Tibial nerve (tissue), 4 donors: ENCODE results near the gene GNA12. TPM values are rescaled to one million over a fixed set of nuclear protein-coding genes. Genes with fewer than 3 reads are reported as not detected.

Source experiments
- DNase-seq, 2 donors: peaks; one replicate each; pipeline ENCODE4 v3.0.0-alpha.2; 2019; ENCODE audit warnings: low spot score in 2 of 2
- H3K27ac ChIP-seq, 4 donors: fragments of 200-600 bp; sonication (generic) in 3 of 4; one replicate each; pipeline ENCODE4 v1.5.1; 2017 to 2019; ENCODE audit warnings: mild to moderate bottlenecking in 1 of 4
- H3K27me3 ChIP-seq, 2 donors: fragments of 200-600 bp; sonication (generic) in 1 of 2; one replicate each; pipeline versions ENCODE4 v1.5.1 to v1.6.0; 2017 to 2019
- H3K36me3 ChIP-seq, 3 donors: fragments of 200-600 bp; sonication (generic); one replicate each; pipeline ENCODE4 v1.5.1; 2018 to 2019
- H3K4me1 ChIP-seq, 4 donors: fragments of 200-600 bp; sonication (generic) in 3 of 4; one replicate each; pipeline ENCODE4 v1.5.1; 2017 to 2019
- H3K4me3 ChIP-seq, 4 donors: fragments of 200-600 bp; sonication (generic) in 3 of 4; one replicate each; pipeline ENCODE4 v1.5.1; 2017 to 2019; ENCODE audit warnings: mild to moderate bottlenecking in 1 of 4, moderate library complexity in 1 of 4
- H3K9me3 ChIP-seq, 4 donors: fragments of 200-600 bp; sonication (generic) in 3 of 4; one replicate each; pipeline ENCODE4 v1.5.1; 2017 to 2019
- EP300 ChIP-seq, 2 donors: sonication (generic); formaldehyde crosslinking; IDR thresholded peaks; one replicate each; pipeline ENCODE4 v1.6.1; 2017; ENCODE audit warnings: antibody characterized with exemption in 2 of 2, mild to moderate bottlenecking in 1 of 2
- POLR2A ChIP-seq, 2 donors: fragments of 450-650 bp; IDR thresholded peaks; one replicate each; pipeline ENCODE4 v1.6.1; 2017; ENCODE audit warnings: antibody characterized with exemption in 2 of 2, mild to moderate bottlenecking in 2 of 2, moderate library complexity in 2 of 2
- WGBS, 2 donors: methylation state at CpG; one replicate each; pipeline ENCODE4 v1.1.5; 2018; 5-methylcytosine and 5-hydroxymethylcytosine counted together
- total RNA-seq, 4 donors: library from RNA; depleted of rRNA; stranded (reverse); fragments of >200 nt; gene quantifications; one replicate each; pipeline ENCODE4 v1.1.0, GENCODE V29; 2016
- TF ChIP-seq, protein P1 (sequence below), 5 experiments: fragments of 200-600 bp in 3 of 5; fragments of 450-650 bp in 2 of 5; sonication (generic) in 3 of 5; IDR thresholded peaks; one replicate each; pipeline ENCODE4 v1.5.1; 2016 to 2019; ENCODE audit warnings: antibody characterized with exemption in 5 of 5, mild to moderate bottlenecking in 3 of 5, moderate library complexity in 2 of 5

GNA12 gene
- total RNA-seq, 4 donors from 2014 or later: 21.3 to 36.0 (median 29.4) TPM

GRCh38 chr7:2714636-2715035 is 129.5 kb downstream of the GNA12 start:
- Histone ChIP-seq H3K4me3 (no peak overlapping the region), H3K4me1 (peaks cover 0 to 25% (median 8%) of the 10 kb centered on the region in 4 donors), H3K9me3 (peaks cover 0 to 6% (median 0%) of the 10 kb centered on the region in 4 donors), H3K27ac (no peak overlapping the region), H3K27me3 (no peaks in the 10 kb centered on the region), H3K36me3 (peaks cover 0 to 73% (median 0%) of the 10 kb centered on the region in 3 donors)
- WGBS, 2 donors: 88 to 94% methylated on average over 9 of the region's 9 CpGs
- no peak for DNase-seq
- TF ChIP-seq, protein P1, sequence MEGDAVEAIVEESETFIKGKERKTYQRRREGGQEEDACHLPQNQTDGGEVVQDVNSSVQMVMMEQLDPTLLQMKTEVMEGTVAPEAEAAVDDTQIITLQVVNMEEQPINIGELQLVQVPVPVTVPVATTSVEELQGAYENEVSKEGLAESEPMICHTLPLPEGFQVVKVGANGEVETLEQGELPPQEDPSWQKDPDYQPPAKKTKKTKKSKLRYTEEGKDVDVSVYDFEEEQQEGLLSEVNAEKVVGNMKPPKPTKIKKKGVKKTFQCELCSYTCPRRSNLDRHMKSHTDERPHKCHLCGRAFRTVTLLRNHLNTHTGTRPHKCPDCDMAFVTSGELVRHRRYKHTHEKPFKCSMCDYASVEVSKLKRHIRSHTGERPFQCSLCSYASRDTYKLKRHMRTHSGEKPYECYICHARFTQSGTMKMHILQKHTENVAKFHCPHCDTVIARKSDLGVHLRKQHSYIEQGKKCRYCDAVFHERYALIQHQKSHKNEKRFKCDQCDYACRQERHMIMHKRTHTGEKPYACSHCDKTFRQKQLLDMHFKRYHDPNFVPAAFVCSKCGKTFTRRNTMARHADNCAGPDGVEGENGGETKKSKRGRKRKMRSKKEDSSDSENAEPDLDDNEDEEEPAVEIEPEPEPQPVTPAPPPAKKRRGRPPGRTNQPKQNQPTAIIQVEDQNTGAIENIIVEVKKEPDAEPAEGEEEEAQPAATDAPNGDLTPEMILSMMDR (IDR thresholded peaks at IDR 0.05): no peak
- TF ChIP-seq POLR2A (IDR thresholded peaks at IDR 0.05) (no peak), EP300 (IDR thresholded peaks at IDR 0.05) (no peak)

DNA sequence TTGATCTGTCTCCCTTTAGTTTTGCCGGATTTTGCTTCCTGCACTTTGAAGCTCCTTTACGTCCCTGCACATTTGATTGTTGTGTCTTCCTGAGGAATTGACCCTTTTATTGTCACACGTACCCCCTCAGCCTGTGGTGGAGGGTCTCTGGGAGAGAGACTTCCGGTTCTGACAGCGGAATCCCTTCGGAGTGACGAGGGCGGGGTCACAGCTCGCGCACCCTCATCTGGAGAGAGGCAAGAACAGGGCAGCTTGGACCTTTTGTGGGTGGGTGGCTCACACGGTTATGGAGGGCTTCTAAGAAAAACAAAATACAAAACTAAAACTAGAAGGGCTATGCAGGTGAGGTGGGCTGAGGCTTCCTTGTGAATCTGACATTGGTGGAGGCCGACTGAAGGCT is 130.1 kb downstream of the GNA12 start:
- Histone ChIP-seq H3K27me3 (no peaks in the 10 kb centered on the region), H3K27ac (no peak overlapping the region), H3K9me3 (peaks cover 0 to 6% (median 0%) of the 10 kb centered on the region in 4 donors), H3K36me3 (peaks cover 0 to 67% (median 0%) of the 10 kb centered on the region in 3 donors), H3K4me1 (peaks cover 0 to 29% (median 10%) of the 10 kb centered on the region in 4 donors), H3K4me3 (no peak overlapping the region)
- 69 to 82% methylated on average over 12 of the region's 12 CpGs for whole genome bisulfite sequencing, 2 donors
- no peak for TF ChIP-seq EP300 (IDR thresholded peaks at IDR 0.05)
- TF ChIP-seq POLR2A (IDR thresholded peaks at IDR 0.05): no peak
- TF ChIP-seq, protein P1 (IDR thresholded peaks at IDR 0.05): no peak
- DNase-seq: no peak

- WGBS, 2 donors: 39 to 46% methylated on average over 12 to 13 of the region's 13 CpGs
- peaks cover 0 to 29% (median 10%) of the 10 kb centered on the region in 4 donors for H3K4me1 ChIP-seq
These were observed 130.7 kb downstream of the GNA12 start for GRCh38 chr7:2713370-2713769.

GRCh38 chr7:2711895-2712675 is 132.0 kb downstream of the GNA12 start:
- no peaks in the 10 kb centered on the region for H3K27me3 ChIP-seq
- peaks cover 0 to 6% (median 0%) of the 10 kb centered on the region in 4 donors for H3K9me3 ChIP-seq
- DNase-seq: no peak
- H3K4me3 ChIP-seq: no peak overlapping the region
- peaks cover 0 to 50% (median 0%) of the 10 kb centered on the region in 3 donors for H3K36me3 ChIP-seq
- TF ChIP-seq POLR2A (IDR thresholded peaks at IDR 0.05): no peak
- TF ChIP-seq, protein P1 (IDR thresholded peaks at IDR 0.05): no peak
- TF ChIP-seq EP300 (IDR thresholded peaks at IDR 0.05): no peak
- WGBS, 2 donors: 89 to 90% methylated on average over 11 to 22 of the region's 25 CpGs
- H3K4me1 ChIP-seq: peaks cover 0 to 27% (median 8%) of the 10 kb centered on the region in 4 donors
- no peak overlapping the region for H3K27ac ChIP-seq

More at GRCh38 chr7:2713370-2713769, 130.7 kb downstream of the GNA12 start:
- peaks cover 0 to 60% (median 0%) of the 10 kb centered on the region in 3 donors for H3K36me3 ChIP-seq
- peaks cover 0 to 6% (median 0%) of the 10 kb centered on the region in 4 donors for H3K9me3 ChIP-seq
- TF ChIP-seq POLR2A (IDR thresholded peaks at IDR 0.05): no peak
- TF ChIP-seq, protein P1 (IDR thresholded peaks at IDR 0.05): no peak
- no peak for TF ChIP-seq EP300 (IDR thresholded peaks at IDR 0.05)
- no peak overlapping the region for H3K27ac ChIP-seq
- no peak overlapping the region for H3K4me3 ChIP-seq
- H3K27me3 ChIP-seq: no peaks in the 10 kb centered on the region
- DNase-seq: no peak
